ENCODE measurements around the gene TIPARP.

DNA sequence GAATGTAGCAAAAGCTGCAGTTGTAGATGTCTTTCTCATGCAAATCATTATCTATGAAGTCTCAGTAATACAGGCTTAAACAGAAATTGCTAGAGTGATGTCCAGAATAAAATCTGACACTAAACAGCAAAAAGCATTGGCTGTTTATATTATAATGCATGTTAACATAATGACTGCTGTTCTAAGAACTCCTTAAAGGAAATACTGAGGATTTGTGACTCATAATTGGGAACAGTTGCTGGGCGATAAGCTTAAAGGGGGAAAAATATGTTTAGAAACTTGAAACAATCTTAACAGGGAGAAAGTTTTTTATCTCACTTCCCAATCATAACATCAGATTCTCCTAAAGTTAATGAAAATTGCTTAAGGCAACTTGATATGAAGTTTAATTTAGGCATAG, 17.5 kb downstream of the TIPARP start:
- TF ChIP-seq, protein P1, sequence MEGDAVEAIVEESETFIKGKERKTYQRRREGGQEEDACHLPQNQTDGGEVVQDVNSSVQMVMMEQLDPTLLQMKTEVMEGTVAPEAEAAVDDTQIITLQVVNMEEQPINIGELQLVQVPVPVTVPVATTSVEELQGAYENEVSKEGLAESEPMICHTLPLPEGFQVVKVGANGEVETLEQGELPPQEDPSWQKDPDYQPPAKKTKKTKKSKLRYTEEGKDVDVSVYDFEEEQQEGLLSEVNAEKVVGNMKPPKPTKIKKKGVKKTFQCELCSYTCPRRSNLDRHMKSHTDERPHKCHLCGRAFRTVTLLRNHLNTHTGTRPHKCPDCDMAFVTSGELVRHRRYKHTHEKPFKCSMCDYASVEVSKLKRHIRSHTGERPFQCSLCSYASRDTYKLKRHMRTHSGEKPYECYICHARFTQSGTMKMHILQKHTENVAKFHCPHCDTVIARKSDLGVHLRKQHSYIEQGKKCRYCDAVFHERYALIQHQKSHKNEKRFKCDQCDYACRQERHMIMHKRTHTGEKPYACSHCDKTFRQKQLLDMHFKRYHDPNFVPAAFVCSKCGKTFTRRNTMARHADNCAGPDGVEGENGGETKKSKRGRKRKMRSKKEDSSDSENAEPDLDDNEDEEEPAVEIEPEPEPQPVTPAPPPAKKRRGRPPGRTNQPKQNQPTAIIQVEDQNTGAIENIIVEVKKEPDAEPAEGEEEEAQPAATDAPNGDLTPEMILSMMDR (IDR thresholded peaks at IDR 0.05) = no peak
- no peak for TF ChIP-seq POLR2A (IDR thresholded peaks at IDR 0.05)

Data from gastroesophageal sphincter (tissue), 3 donors.